Measurements from ENCODE around the gene MRPL40. TPM values are rescaled to one million over a fixed set of nuclear protein-coding genes. Genes with fewer than 3 reads are reported as not detected.

Gene MRPL40
- total RNA-seq, 4 donors from 2014 or later, result 10.9 to 29.2 (median 13.7) TPM

DNA sequence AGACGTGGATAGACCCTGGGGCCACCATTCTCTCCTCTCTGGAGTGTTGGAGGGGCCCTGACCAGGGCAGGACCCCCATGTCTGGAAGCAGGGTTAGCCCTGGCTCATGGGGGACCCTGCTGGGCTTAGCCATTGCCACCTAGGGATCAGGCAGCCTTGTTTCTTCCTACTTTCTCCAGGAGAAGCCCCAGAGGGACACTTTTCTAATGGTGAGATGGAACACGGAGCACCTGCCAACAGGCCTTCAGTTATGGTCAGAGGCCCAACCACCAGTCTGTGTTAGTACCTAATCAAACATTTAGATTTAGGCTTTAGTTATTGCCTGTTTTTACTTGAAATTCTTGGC, 17.1 kb downstream of the MRPL40 start:
- H3K27me3 ChIP-seq, result no peaks in the 10 kb centered on the region
- 79% methylated on average over 2 of the region's 2 CpGs; no CpG with 5 or more reads in 1 of the 2 donors for WGBS, 2 donors (ENCODE audit: low coverage in 1 of 2)
- no peak overlapping the region for H3K4me3 ChIP-seq
- DNase-seq, result no peak
- H3K9me3 ChIP-seq, result no peaks in the 10 kb centered on the region
- H3K4me1 ChIP-seq, result peaks cover 16 to 23% (median 21%) of the 10 kb centered on the region in 4 donors
- TF ChIP-seq, protein P1, sequence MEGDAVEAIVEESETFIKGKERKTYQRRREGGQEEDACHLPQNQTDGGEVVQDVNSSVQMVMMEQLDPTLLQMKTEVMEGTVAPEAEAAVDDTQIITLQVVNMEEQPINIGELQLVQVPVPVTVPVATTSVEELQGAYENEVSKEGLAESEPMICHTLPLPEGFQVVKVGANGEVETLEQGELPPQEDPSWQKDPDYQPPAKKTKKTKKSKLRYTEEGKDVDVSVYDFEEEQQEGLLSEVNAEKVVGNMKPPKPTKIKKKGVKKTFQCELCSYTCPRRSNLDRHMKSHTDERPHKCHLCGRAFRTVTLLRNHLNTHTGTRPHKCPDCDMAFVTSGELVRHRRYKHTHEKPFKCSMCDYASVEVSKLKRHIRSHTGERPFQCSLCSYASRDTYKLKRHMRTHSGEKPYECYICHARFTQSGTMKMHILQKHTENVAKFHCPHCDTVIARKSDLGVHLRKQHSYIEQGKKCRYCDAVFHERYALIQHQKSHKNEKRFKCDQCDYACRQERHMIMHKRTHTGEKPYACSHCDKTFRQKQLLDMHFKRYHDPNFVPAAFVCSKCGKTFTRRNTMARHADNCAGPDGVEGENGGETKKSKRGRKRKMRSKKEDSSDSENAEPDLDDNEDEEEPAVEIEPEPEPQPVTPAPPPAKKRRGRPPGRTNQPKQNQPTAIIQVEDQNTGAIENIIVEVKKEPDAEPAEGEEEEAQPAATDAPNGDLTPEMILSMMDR (IDR thresholded peaks at IDR 0.05), result no peak
- TF ChIP-seq EP300 (IDR thresholded peaks at IDR 0.05; ENCODE audit: low read depth), result no peak
- TF ChIP-seq POLR2AphosphoS5 (IDR thresholded peaks at IDR 0.05), result no peak
- no peak for TF ChIP-seq POLR2A (IDR thresholded peaks at IDR 0.05)
- peaks cover 0 to 18% (median 3%) of the 10 kb centered on the region in 4 donors for H3K36me3 ChIP-seq
- no peak overlapping the region for H3K27ac ChIP-seq
- intact Hi-C loops (cut with DNase I; ENCODE audit: low total_unique reads), result no loop called here
- in situ Hi-C loops (cut with MboI; ENCODE audit: low pct_ligation_motif_present in 1 of 4, low pct_unique_long_range_greater_than_20kb in 1 of 4, low sequenced_read_pairs in 3 of 4), result no loop called here

DNA sequence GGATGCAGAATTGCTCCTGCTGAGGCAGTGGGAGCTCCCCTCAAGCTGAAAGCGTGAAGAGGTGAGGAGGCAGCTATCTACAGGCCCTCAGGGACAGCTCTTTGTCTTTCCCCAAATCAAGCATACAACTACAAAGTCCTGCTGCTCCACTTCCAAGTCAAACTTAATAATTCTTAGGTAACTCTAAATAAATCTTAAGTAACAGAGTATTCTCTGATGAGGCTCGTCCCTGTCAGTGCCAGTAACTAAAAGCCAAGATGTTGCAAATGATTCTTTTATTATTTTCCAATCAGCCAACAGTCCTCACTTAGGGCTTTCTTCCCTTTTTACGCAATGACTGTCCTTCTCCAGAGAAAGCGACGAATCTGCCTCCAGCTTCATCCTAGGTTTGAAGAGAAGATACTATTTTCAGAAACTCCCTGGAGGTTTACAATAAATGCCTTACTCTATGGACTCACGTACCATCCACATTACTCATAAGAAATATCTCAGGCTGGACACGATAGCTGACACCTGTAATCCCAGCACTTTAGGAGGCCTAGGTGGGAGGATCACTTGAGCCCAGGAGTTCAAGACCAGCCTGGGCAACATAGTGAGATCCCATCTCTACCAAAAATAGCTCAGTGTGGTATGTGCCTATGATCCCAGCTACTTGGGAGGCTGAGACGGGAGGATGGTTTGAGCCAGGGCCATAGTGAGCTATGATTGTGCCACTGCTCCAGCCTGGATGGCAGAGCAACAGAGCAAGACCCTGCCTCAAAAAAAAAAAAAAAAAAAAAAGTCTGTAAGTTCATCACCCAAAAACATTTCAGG, 18.2 kb downstream of the MRPL40 start:
- H3K9me3 ChIP-seq, result no peaks in the 10 kb centered on the region
- no peak overlapping the region for H3K4me3 ChIP-seq
- peaks cover 16 to 23% (median 20%) of the 10 kb centered on the region in 4 donors for H3K4me1 ChIP-seq
- no peak for DNase-seq
- peaks cover 0 to 28% (median 7%) of the 10 kb centered on the region in 4 donors for H3K36me3 ChIP-seq
- in situ Hi-C loops (cut with MboI; ENCODE audit: low pct_ligation_motif_present in 1 of 4, low pct_unique_long_range_greater_than_20kb in 1 of 4, low sequenced_read_pairs in 3 of 4), result no loop called here
- no peaks in the 10 kb centered on the region for H3K27me3 ChIP-seq
- no peak for TF ChIP-seq POLR2A (IDR thresholded peaks at IDR 0.05)
- TF ChIP-seq, protein P1 (IDR thresholded peaks at IDR 0.05), result no peak
- no peak for TF ChIP-seq EP300 (IDR thresholded peaks at IDR 0.05; ENCODE audit: low read depth)
- no peak for TF ChIP-seq POLR2AphosphoS5 (IDR thresholded peaks at IDR 0.05)
- WGBS, 2 donors (ENCODE audit: low coverage in 1 of 2), result 85 to 100% methylated on average over 5 to 8 of the region's 8 CpGs
- no peak overlapping the region for H3K27ac ChIP-seq
- intact Hi-C loops (cut with DNase I; ENCODE audit: low total_unique reads), result no loop called here

DNA sequence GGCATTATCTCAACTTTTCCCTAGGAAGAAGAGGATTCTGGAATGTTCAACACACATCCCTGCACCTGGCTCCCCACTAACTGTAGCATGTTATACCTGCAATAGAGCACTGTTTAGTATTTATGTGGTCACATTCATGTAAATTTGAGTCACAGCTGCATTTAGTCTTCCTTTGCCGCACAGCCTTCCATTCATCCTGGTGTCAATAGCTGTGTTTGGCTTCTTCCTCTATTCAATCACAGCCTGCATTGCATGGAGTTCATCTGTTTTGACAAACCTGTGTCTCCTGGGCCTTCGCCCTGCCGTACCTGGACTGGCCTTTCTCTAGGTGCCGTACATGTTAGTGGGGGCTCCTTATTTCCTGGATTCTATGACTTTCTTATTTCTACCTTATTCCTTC, 19.2 kb downstream of the MRPL40 start:
- in situ Hi-C loops (cut with MboI; ENCODE audit: low pct_ligation_motif_present in 1 of 4, low pct_unique_long_range_greater_than_20kb in 1 of 4, low sequenced_read_pairs in 3 of 4) (no loop called here), intact Hi-C loops (cut with DNase I; ENCODE audit: low total_unique reads) (no loop called here)
- H3K4me3 ChIP-seq, result no peak overlapping the region
- no peaks in the 10 kb centered on the region for H3K27me3 ChIP-seq
- H3K27ac ChIP-seq, result no peak overlapping the region
- H3K36me3 ChIP-seq, result peaks cover 0 to 38% (median 12%) of the 10 kb centered on the region in 4 donors
- TF ChIP-seq POLR2AphosphoS5 (IDR thresholded peaks at IDR 0.05) (no peak), EP300 (IDR thresholded peaks at IDR 0.05; ENCODE audit: low read depth) (no peak), POLR2A (IDR thresholded peaks at IDR 0.05) (no peak)
- TF ChIP-seq, protein P1 (IDR thresholded peaks at IDR 0.05), result no peak
- 99 to 100% methylated on average over 4 of the region's 4 CpGs for WGBS, 2 donors (ENCODE audit: low coverage in 1 of 2)
- no peak for DNase-seq
- H3K4me1 ChIP-seq, result peaks cover 7 to 13% (median 11%) of the 10 kb centered on the region in 4 donors
- H3K9me3 ChIP-seq, result no peaks in the 10 kb centered on the region

DNA sequence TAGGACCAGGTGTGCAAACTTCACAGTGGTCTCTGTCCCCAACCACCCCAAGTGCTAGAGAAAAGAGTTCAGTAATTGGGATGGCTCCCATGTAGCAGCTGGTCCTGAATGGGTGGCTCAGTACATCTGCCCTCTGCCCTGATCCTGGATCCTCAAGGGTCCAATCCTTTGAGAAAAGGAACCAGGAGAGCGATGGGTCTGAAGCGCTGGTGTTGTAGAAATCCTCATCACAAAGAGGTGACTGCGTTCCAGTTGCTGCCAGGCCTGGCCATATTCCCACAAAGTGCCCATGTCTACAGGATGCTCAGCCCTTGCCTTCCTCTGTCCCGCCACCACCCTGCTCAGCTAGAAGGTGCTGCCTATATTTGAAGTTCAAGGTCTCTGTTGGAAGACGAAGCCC, 21.4 kb downstream of the MRPL40 start:
- H3K9me3 ChIP-seq, result no peaks in the 10 kb centered on the region
- in situ Hi-C loops (cut with MboI; ENCODE audit: low pct_ligation_motif_present in 1 of 4, low pct_unique_long_range_greater_than_20kb in 1 of 4, low sequenced_read_pairs in 3 of 4) (no loop called here), intact Hi-C loops (cut with DNase I; ENCODE audit: low total_unique reads) (no loop called here)
- no peaks in the 10 kb centered on the region for H3K27me3 ChIP-seq
- no peak overlapping the region for H3K27ac ChIP-seq
- no peak overlapping the region for H3K4me3 ChIP-seq
- 93% methylated on average over 5 of the region's 5 CpGs; no CpG with 5 or more reads in 1 of the 2 donors for WGBS, 2 donors (ENCODE audit: low coverage in 1 of 2)
- TF ChIP-seq EP300 (IDR thresholded peaks at IDR 0.05; ENCODE audit: low read depth), result no peak
- no peak for TF ChIP-seq POLR2A (IDR thresholded peaks at IDR 0.05)
- no peak for TF ChIP-seq POLR2AphosphoS5 (IDR thresholded peaks at IDR 0.05)
- TF ChIP-seq, protein P1 (IDR thresholded peaks at IDR 0.05), result no peak
- H3K4me1 ChIP-seq, result peaks cover 0 to 3% (median under 1%) of the 10 kb centered on the region in 4 donors
- peaks cover 0 to 43% (median 13%) of the 10 kb centered on the region in 4 donors for H3K36me3 ChIP-seq
- DNase-seq, result no peak
